H4 (cell line): ENCODE data around the gene PEDS1. TPM values are rescaled to one million over a fixed set of nuclear protein-coding genes. Genes with fewer than 3 reads are reported as not detected.
"Not testable (repeated sequence)": the region's sequence is repeated elsewhere in the genome, so short reads cannot be mapped to it uniquely, and the experiment has no call there.

Experiments
- DNase-seq: peaks from one replicate; pipeline ENCODE4 v3.0.0-alpha.2; 2015; ENCODE audit warnings: low spot score
- total RNA-seq: library from RNA; depleted of rRNA; stranded (reverse); fragments of >200 nt; shearing (Covaris generic); gene quantifications from 2 replicates; pipeline ENCODE4 v1.2.3, GENCODE V29; 2014

Gene PEDS1
- total RNA-seq, 1 experiment from 2014 or later = 30.3 TPM

- peak; percentile 85 for DNase-seq
Observed at GRCh38 chr20:50190251-50191064, 36.9 kb upstream of the PEDS1 start, which contains the start of gene CEBPB. TSS of gene CEBPB (plus strand) at chr20:50190830. CDS start at chr20:50191034, 204 bp downstream.

DNA sequence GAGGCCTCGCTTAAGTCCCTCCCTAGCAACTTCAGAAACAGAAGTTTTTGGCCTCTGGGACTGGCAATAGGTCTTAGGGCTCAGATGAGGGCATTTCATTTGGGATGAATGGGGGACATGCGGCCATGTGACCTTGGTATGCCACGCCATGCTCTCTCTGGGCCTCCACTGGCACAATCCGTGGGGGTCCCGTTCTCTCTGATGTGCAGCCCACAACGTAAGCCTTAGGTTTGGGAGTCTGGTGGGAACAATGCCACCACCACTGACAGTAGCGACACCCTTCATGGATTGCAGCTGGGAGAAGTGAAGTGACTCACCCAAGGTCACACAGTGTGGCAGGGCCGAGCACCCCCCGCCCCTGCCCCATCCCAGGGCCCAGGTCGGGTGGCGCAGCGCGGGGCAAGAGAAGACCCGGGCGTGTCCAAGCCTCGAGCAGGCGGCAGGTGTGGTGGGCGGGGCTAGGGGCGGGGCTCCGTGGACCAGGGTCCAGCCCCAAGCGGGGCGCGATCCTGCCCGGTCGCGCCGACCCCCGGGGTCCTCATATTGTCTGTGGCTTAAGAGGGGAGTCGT lies 36.2 kb upstream of the PEDS1 start:
- DNase-seq = no peak

- DNase-seq = no peak
Observed at GRCh38 chr20:50188879-50189680, 35.6 kb upstream of the PEDS1 start.

DNA sequence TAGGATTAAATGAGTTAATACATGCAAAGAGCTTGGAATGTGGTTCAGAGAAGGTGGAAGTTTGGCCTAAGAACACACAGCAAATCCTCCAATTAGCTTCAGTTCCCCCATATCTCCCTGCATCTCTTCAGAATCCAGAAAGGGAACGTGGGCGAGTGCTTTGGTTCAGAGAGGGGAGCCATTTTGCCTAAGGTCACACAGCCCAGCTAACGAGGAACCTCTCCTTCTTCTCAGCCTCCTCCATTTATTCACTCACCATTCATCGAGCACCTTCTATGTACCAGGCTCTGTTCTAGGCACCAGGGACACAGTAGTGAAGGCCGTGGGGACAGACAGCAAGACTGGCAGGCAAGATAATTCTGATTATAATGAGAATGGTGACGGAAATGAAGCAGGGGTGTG lies 34.8 kb upstream of the PEDS1 start:
- DNase-seq = no peak

DNA sequence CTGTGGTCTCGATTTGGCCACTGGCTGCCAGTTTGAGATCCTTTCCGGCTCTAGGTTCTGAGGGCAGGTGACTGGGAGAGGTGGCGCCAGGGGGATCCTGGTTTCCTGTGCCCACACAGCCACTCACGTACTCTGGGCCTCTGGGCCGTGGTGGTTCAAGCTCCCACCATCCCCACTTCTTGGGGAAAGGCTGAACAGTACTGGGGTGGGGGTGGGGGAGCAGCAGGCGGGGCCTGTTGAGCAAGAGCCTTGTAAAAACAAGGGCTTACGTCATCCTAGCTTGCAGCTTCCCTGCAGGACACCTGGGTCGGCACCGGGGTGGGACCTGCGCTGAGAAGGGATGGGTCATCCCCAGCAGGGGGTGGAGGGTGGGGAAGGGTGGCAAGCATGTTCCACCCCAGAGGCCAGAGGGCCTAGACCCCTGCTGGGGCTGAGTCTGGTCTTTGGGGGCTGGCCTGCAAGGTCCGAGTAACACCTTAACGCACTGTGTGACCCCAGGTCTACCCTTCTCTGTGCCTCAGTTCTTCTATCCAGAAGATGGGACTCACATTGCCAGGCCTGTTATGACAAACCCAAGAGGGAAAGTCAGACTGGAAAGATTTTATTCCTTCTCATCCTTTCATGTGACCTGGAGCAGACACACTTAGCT lies 34.0 kb upstream of the PEDS1 start:
- no peak for DNase-seq

DNA sequence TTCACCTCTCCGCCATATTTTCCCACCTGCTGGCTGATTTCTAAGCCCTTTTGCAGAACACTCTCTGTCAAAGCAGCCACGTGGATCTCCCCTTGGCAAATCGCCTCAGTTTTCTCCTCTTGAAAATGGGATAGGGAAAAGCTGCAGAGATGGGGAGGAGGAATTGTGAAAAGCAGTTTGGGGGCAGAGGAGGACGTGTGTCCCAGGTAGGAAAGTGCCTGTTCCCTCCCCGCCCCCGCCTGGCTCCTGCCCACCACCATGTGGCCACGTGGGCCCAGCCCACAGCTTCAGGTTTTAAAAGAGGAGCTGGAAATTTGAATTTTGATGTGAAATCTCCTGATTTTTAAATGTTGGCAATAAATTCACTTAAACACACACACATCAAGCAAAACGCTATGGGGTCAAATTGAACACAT lies 33.5 kb upstream of the PEDS1 start:
- DNase-seq = no peak

DNA sequence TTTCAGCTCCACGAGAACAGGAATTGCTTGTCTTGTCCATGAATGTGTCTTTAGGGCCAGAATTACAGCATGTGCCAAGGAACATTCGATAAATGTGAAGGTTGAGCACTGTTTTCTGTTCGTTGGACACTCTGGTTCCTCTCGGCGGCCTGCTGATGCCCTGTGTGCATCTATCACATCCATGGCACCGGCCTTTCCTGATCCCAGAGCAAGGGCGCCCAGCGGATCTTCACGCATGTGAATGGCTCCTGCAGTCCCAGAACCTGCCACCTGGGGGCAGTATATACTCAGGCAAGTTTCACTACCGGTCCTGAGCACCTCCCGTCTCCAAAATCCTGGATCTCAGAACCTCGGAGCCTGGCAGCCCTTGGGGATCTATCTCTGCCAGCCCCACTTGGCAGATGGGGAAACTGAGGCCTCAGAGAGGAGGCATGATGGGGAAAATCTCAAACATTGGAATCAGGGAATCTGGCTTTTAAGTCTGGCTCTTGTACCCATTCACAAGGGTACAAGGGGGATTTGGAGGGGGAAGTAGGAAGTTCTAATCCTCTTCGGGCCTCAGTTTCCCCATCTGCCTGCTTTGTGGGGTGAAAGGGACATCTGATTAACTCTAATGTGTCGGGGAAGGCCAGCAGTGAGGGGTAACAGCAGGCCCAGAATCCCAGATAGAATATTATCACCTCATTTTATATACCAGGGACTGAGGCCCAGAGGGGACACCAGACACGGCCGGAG lies 32.8 kb upstream of the PEDS1 start:
- peak; percentile 62 for DNase-seq

DNA sequence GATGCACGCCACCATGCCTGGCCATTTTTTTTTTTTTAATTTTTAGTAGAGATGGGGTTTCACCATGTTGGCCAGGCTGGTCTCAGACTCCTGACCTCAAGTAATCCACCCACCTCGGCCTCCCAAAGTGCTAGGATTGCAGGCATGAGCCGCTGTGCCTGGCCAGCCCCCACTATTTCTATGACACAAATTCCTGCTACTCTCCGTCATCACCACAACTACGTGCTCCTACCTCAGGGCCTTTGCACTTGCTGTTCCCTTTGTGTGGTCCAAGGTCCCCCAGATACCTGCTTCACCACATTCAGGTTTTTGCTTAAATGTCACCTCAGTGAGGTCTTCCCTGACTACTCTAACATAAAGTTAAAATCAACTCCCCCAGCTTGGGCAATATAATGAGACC lies 31.9 kb upstream of the PEDS1 start:
- no peak for DNase-seq

- no peak for DNase-seq
Observed at GRCh38 chr20:50182346-50182745, 28.8 kb upstream of the PEDS1 start.

GRCh38 chr20:50181344-50181743 lies 27.8 kb upstream of the PEDS1 start:
- DNase-seq = no peak

- not testable (repeated sequence) for DNase-seq
Observed at GRCh38 chr20:50178672-50179071, 25.1 kb upstream of the PEDS1 start.

DNA sequence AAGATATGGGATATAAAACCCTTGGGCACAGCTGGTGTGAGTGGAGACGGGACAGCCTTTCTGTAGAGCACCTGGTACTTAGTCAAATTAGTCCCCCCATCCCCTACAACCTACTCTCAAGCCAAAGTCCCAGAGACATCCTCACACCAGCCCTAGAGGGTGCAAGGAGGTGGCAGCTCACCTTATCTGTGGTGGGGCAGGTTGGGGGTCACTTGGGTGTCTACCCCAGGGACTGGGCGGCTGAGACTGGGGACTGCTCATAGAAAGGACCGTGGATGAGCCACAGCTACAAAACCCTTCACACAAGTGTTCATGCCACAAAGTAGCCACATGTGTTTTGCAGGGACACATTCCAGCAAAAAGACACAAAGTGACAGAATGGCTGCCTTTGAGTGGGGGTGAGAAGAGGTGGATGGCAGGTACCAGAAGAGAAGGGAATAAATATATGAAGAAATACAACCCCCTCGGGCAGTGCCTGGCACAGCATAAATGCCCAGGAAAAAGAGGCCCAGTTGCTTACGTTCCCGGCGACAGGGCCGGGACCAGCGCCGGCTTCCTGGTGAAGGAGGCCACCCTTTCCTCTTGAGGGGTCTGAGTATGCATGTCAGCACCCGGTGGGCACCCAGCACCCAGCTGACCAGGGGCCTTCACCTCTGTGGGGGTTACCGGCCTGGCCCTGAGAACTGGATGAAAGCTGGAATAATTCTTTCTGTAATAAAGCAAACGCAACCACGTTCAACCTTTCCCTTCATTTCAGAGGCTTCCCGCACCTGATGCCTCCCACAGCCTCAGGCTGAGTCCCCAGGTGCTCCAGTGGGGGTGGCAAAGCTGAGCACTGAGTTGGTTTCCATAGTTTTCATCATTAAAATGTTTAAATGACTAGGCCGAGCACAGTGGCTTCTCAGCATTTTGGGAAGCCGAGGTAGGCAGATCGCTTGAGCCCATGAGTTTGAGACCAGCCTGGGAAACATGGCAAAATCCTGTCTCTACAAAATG lies 22.7 kb upstream of the PEDS1 start:
- no peak for DNase-seq

DNA sequence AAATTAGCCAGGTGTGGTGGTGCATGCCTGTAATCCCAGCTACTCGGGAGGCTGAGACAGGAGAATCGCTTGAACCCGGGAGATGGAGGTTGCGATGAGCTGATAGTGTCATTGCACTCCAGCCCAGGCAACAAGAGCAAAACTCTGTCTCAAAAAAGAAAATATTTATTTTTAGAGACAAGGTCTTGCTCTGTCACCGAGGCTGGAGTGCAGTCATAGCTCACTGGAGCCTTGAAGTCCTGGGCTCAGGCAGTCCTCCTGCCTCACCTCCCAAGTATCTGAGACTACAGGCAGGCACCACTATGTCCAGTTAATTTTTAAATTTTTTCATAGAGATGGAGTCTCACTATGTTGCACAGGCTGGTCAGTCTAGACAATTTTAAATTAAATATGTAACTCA lies 20.9 kb upstream of the PEDS1 start:
- no peak for DNase-seq

DNA sequence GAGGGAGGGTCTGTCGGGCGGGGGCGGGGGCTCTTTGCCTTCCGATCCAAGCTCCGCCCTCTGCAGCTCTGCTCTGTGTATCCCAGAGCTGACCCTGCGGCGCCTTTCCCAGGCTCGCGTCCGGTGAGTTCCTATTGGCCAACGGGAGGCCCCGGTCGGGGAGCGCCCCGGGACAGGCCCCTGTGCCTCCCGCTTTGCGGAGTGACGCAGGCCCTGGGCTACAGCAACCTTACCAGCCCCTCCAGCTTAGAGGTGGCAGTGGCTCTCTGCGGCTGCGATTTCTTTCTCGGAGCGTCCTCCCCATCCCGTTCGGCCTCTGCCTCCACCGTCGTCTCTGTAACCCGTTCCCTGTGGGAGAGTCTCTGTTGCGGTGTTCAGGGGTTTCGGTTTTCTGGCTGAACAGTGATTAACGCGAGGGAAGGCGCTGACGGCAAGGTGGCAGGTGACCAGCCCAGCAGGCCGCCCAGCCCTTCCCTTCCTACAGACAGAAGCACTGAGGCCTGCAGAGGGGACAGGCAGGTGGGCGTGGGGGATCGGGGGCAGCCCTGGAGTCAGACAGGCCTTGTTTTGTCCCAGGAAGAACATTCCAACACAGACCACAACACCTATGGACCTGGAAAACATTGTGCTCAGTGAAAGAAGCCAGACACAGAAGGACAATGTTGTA lies 19.0 kb upstream of the PEDS1 start:
- no peak for DNase-seq

- DNase-seq = no peak
Observed at GRCh38 chr20:50170549-50171220, 17.2 kb upstream of the PEDS1 start.

GRCh38 chr20:50169329-50169823 lies 15.9 kb upstream of the PEDS1 start:
- peak; percentile 59 for DNase-seq

GRCh38 chr20:50165684-50166554 lies 12.4 kb upstream of the PEDS1 start:
- DNase-seq = peak; percentile 100
